Spinal cord (tissue), 10 donors: ENCODE results near the gene MDM4. TPM values are rescaled to one million over a fixed set of nuclear protein-coding genes. Genes with fewer than 3 reads are reported as not detected.
A peak's percentile ranks its signal among the peaks of the same experiment; 100 is the strongest.

Source experiments
- DNase-seq, 6 donors: peaks; one replicate each; pipeline versions ENCODE4 v3.0.0 to v3.0.0-alpha.2; 2013 to 2015; ENCODE audit warnings: low spot score in 6 of 6, low read depth in 4 of 6
- H3K27ac ChIP-seq: one replicate; pipeline ENCODE4 v1.5.1; 2013; ENCODE audit warnings: low read depth, low read length, control low read depth
- H3K27me3 ChIP-seq: one replicate; pipeline ENCODE4 v1.6.1; 2013; ENCODE audit warnings: low read length; ENCODE audit not compliant: control insufficient read depth, insufficient read depth
- H3K36me3 ChIP-seq: one replicate; pipeline ENCODE4 v1.6.1; 2013; ENCODE audit warnings: low read length; ENCODE audit not compliant: control insufficient read depth, insufficient read depth
- H3K4me1 ChIP-seq: one replicate; pipeline ENCODE4 v1.6.1; 2013; ENCODE audit warnings: low read length; ENCODE audit not compliant: control insufficient read depth, insufficient read depth
- H3K4me3 ChIP-seq: one replicate; pipeline ENCODE4 v1.5.1; 2013; ENCODE audit warnings: low read depth, low read length, control low read depth
- H3K9me3 ChIP-seq: one replicate; pipeline ENCODE4 v1.6.1; 2013; ENCODE audit warnings: low read length; ENCODE audit not compliant: control insufficient read depth, insufficient read depth
- WGBS: methylation state at CpG from one replicate; pipeline ENCODE4 v1.1.5; 2013; ENCODE audit warnings: missing lambda C conversion rate; ENCODE audit not compliant: insufficient coverage; 5-methylcytosine and 5-hydroxymethylcytosine counted together
- long read RNA-seq, 4 donors: transcript quantifications; one replicate each; lab custom pipeline, GENCODE V29; 2026
- polyA plus RNA-seq, 2 donors: library from polyadenylated mRNA; unstranded; fragments of 120-200 nt; gene quantifications; one replicate each; pipeline ENCODE4 v1.2.1, GENCODE V29; 2013; ENCODE audit not compliant: insufficient read length in 2 of 2
- total RNA-seq, 2 donors: library from RNA; depleted of rRNA in 1 of 2; stranded (reverse); fragments of 120-200 nt in 1 of 2; fragments of >200 nt in 1 of 2; gene quantifications; one replicate each; pipeline versions ENCODE4 v1.2.3 to v1.2.4, GENCODE V29; 2013 to 2014
- donor health status: healthy.

Gene MDM4
- 10 to 100 TPM; 64.8 to 71.1 TPM for total RNA-seq
- polyA plus RNA-seq, result 10 to 100 TPM; 28.3 to 64.9 TPM
- long read RNA-seq, donor 1, full-length matches to known transcripts, result 3 of 27 reads
- long read RNA-seq, donor 1, partial matches to known transcripts, result 24 of 27 reads
- long read RNA-seq, donor 1, other reads (novel, unspliced or antisense), result 0 of 27 reads
- long read RNA-seq, donor 2, full-length matches to known transcripts, result 2 of 2 reads
- long read RNA-seq, donor 2, partial matches to known transcripts, result 0 of 2 reads
- long read RNA-seq, donor 2, other reads (novel, unspliced or antisense), result 0 of 2 reads
- long read RNA-seq, donor 3, result 0 reads
- long read RNA-seq, donor 4, partial matches to known transcripts, result 0 of 1 reads
- long read RNA-seq, donor 4, other reads (novel, unspliced or antisense), result 0 of 1 reads

GRCh38 chr1:204516180-204516879, at the start of gene MDM4:
MDM4 (plus strand) TSS chr1:204516406; CDS start chr1:204525519, 9,113 bp downstream.
- 0% methylated on average over 37 of the region's 43 CpGs for WGBS
- H3K4me3 ChIP-seq, result peak within 1 kb of the TSS; percentile 98
- H3K9me3 ChIP-seq, result no peaks in the 10 kb centered on the region

DNA sequence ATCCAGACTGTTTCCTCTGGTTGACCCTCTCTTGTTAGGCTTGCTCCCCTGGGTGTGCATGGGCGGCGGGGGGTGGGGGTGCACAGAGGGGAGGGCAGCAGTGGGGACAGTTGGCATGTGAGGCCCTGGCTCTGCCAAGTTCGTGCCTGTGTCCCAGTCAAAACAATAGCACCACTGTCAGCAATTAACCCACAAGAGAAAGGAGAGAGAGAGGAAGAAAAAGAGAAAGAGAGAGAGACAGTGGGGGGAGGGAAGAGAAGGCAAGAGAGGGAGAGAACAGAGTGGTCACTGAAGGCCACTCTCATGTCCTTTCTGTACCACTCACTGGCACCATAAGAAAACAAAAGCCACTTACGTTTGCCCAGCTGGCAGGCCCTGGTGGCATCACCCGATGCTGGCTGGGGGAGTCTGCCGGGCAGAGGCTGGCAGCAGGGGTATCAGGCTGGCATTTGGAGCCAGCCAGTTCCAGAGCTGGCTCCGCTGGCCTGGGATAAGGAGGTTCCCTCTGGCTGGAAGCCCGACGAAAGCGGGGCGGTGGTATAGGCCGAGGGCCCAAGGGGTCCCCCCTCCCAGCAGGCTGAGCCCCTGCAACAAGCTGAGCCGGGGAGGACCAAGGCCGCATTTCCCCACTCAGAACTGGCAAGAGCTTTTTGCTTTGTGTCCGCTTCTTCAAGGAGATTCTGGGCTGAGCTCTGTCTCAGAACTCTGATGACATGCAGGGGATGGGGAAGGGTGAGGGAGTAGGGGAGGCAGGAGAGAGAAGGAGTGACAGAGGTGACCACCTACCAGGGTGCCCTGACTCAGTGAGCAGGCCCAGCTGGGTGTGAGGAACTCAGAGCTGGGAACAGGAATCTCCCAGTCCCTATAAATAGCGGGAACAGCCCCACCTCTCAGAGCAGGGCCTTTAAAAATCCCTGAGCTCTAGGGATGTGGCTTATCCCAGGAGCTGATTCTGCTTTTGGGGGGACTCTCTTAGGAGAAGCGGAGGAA, 49.5 kb upstream of the MDM4 start:
- DNase-seq, result peak in 4 of 6 donors; percentile 19 to 74 (median 53)
- H3K9me3 ChIP-seq, result no peaks in the 10 kb centered on the region
- H3K4me1 ChIP-seq, result peaks cover 63% of the 10 kb centered on the region
- peaks cover 56% of the 10 kb centered on the region for H3K36me3 ChIP-seq
- no peak overlapping the region for H3K4me3 ChIP-seq
- 35% methylated on average over 13 of the region's 17 CpGs for WGBS
- peak overlapping the region; percentile 90 for H3K27ac ChIP-seq
- no peaks in the 10 kb centered on the region for H3K27me3 ChIP-seq

More at GRCh38 chr1:204516180-204516879, at the start of gene MDM4:
- peaks cover 6% of the 10 kb centered on the region for H3K36me3 ChIP-seq
- peak within 1 kb of the TSS; percentile 95 for H3K27ac ChIP-seq
- H3K27me3 ChIP-seq, result no peaks in the 10 kb centered on the region
- peak; percentile 84 to 99 (median 91) for DNase-seq
- H3K4me1 ChIP-seq, result peaks cover 20% of the 10 kb centered on the region

GRCh38 chr1:204468206-204468605, 48.0 kb upstream of the MDM4 start:
- no peaks in the 10 kb centered on the region for H3K9me3 ChIP-seq
- no peak overlapping the region for H3K4me3 ChIP-seq
- no peaks in the 10 kb centered on the region for H3K27me3 ChIP-seq
- peak overlapping the region; percentile 18 for H3K27ac ChIP-seq
- 32% methylated on average over 7 of the region's 10 CpGs for WGBS
- H3K4me1 ChIP-seq, result peaks cover 57% of the 10 kb centered on the region
- peaks cover 42% of the 10 kb centered on the region for H3K36me3 ChIP-seq
- DNase-seq, result peak in 4 of 6 donors; percentile 39 to 80 (median 62)

GRCh38 chr1:204468766-204469302, 47.4 kb upstream of the MDM4 start:
- Histone ChIP-seq H3K36me3 (peaks cover 36% of the 10 kb centered on the region), H3K27me3 (no peaks in the 10 kb centered on the region), H3K9me3 (no peaks in the 10 kb centered on the region), H3K27ac (peak overlapping the region; percentile 18), H3K4me1 (peaks cover 52% of the 10 kb centered on the region), H3K4me3 (no peak overlapping the region)
- WGBS, result 88% methylated on average over 15 of the region's 18 CpGs
- DNase-seq, result no peak

DNA sequence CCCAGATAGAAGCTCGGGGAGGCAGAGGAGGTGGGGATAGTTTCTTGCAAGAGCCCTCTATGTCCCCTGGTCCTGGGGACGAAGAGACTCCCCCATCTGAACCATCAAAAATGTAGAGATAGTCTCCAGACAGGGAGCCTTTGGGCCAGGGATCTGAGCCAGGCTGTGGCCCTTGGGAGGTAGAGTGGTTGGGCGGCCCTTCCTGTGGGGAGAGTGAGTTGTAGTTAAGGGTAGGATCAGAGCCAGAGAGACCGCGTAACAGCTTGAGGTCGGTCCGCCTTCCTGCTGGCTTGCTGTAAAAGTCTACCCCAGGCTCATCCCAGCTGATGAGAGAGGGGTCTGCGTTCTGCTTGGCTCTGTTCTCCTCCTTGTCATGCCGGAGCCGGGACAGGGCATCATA, 46.9 kb upstream of the MDM4 start:
- Histone ChIP-seq H3K4me3 (no peak overlapping the region), H3K27me3 (no peaks in the 10 kb centered on the region), H3K9me3 (no peaks in the 10 kb centered on the region), H3K36me3 (peaks cover 31% of the 10 kb centered on the region), H3K27ac (no peak overlapping the region), H3K4me1 (peaks cover 49% of the 10 kb centered on the region)
- 89% methylated on average over 8 of the region's 10 CpGs for WGBS
- DNase-seq, result no peak

GRCh38 chr1:204471687-204472086, 44.5 kb upstream of the MDM4 start:
- Histone ChIP-seq H3K4me3 (no peak overlapping the region), H3K4me1 (peaks cover 32% of the 10 kb centered on the region), H3K36me3 (peaks cover 15% of the 10 kb centered on the region), H3K27me3 (no peaks in the 10 kb centered on the region), H3K27ac (no peak overlapping the region), H3K9me3 (no peaks in the 10 kb centered on the region)
- no peak for DNase-seq
- WGBS, result 94% methylated on average over 4 of the region's 4 CpGs

DNA sequence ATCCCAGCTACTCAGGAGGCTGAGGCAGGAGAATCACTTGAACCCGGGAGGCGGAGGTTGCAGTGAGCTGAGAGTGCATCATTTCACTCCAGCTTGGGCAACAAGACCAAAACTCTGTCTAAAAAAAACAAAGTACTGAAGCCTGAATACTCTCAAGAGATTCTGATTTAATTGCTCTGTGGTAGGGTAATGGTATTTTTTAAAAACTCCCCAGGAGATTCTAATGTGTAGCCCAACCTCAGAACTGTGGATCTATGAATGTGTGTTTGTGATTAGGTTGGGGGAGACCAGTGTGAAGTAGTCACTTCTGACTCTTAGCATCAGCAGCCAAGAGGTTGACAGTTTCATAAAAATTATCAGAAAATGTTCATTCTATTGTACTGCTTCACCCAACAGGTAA, 43.5 kb upstream of the MDM4 start:
- Histone ChIP-seq H3K4me1 (peaks cover 28% of the 10 kb centered on the region), H3K27me3 (no peaks in the 10 kb centered on the region), H3K9me3 (no peaks in the 10 kb centered on the region), H3K27ac (peak overlapping the region; percentile 47), H3K4me3 (no peak overlapping the region), H3K36me3 (peaks cover 11% of the 10 kb centered on the region)
- WGBS, result 100% methylated on average over 2 of the region's 2 CpGs
- no peak for DNase-seq

GRCh38 chr1:204473400-204473965, 42.7 kb upstream of the MDM4 start:
- H3K9me3 ChIP-seq, result no peaks in the 10 kb centered on the region
- no CpG with 5 or more reads among the region's 1 CpG for WGBS
- H3K27ac ChIP-seq, result no peak overlapping the region
- H3K36me3 ChIP-seq, result peaks cover 11% of the 10 kb centered on the region
- H3K27me3 ChIP-seq, result no peaks in the 10 kb centered on the region
- peaks cover 26% of the 10 kb centered on the region for H3K4me1 ChIP-seq
- no peak for DNase-seq
- H3K4me3 ChIP-seq, result no peak overlapping the region
